KMS-11 (cell line): Measurements from ENCODE around the gene ILK.

ENCODE experiments used
- H2AFZ ChIP-seq: fragments of 200-600 bp; sonication (generic); 2 replicates; pipeline ENCODE4 v1.6.1; 2016; ENCODE audit warnings: antibody characterized with exemption, mixed run types, low read depth
- H3K27ac ChIP-seq: fragments of 200-600 bp; sonication (generic); 2 replicates; pipeline ENCODE4 v1.6.1; 2016; ENCODE audit warnings: mild to moderate bottlenecking, mixed run types
- H3K27me3 ChIP-seq: fragments of 200-600 bp; sonication (generic); 2 replicates; pipeline ENCODE4 v1.6.1; 2017; ENCODE audit warnings: mild to moderate bottlenecking, low read depth, mixed run types, moderate library complexity; ENCODE audit not compliant: insufficient read depth
- H3K36me3 ChIP-seq: fragments of 200-600 bp; sonication (generic); 2 replicates; pipeline ENCODE4 v1.6.1; 2017; ENCODE audit warnings: mild to moderate bottlenecking, mixed run types; ENCODE audit not compliant: insufficient read depth
- H3K4me1 ChIP-seq: fragments of 200-600 bp; sonication (generic); 2 replicates; pipeline ENCODE4 v1.6.1; 2016; ENCODE audit warnings: mild to moderate bottlenecking, low read depth, mixed run types; ENCODE audit not compliant: poor library complexity, severe bottlenecking
- H3K4me2 ChIP-seq: fragments of 200-600 bp; sonication (generic); 2 replicates; pipeline ENCODE4 v1.7.0; 2016; ENCODE audit warnings: mild to moderate bottlenecking, mixed run types
- H3K4me3 ChIP-seq: fragments of 200-600 bp; sonication (generic); IDR thresholded peaks from 2 replicates; pipeline ENCODE4 v1.6.1; 2017; ENCODE audit warnings: low read depth, low read length, mixed read lengths; ENCODE audit not compliant: insufficient read depth
- H3K79me2 ChIP-seq: fragments of 200-600 bp; sonication (generic); 2 replicates; pipeline ENCODE4 v1.6.1; 2016; ENCODE audit warnings: low read depth, mixed run types; ENCODE audit not compliant: insufficient read depth
- H3K9ac ChIP-seq: fragments of 200-600 bp; sonication (generic); 2 replicates; pipeline ENCODE4 v1.6.1; 2016; ENCODE audit warnings: mild to moderate bottlenecking, mixed run types
- H4K20me1 ChIP-seq: fragments of 200-600 bp; sonication (generic); 2 replicates; pipeline ENCODE4 v1.6.1; 2016; ENCODE audit warnings: mild to moderate bottlenecking, mixed run types; ENCODE audit not compliant: insufficient read depth
- TF ChIP-seq, protein P1 (sequence below): fragments of 200-600 bp; sonication (generic); conservative IDR thresholded peaks from 2 replicates; pipeline ENCODE4 v1.6.1; 2017; ENCODE audit warnings: low read depth, mild to moderate bottlenecking, antibody characterized with exemption, low read length, moderate library complexity, mixed read lengths

ILK gene

DNA sequence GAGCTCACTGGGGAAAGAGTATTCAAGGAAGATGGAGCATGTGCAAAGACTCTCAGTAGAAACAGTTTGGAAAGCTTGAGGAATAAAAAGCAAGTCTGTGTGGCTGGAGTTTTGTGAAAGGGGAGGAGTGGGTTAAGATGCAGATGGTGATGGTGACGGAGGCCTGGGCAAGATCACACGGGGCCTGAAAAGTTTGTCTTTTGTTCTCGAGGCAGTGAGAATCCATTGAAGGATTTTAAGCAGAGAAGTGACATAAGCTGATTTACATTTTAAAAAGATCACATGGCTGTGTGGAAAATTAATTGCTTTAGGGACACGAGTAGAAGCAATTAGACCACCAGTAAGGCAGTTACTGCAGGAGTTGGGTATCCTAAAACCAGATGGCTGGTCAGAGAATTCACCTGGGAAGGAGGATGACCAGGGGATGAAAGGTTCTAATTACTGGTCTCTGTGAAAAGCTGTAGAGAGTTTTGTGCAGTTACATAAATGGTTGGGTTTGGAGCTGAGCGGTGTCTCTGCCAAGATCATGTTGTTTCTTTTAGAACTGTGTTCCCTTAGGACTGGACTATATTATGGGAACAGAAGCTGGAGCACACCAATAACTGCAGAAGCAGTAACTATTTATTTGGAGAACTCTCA lies 7.2 kb upstream of the ILK start:
- Histone ChIP-seq H3K4me3 (no peak overlapping the region), H3K4me1 (no peaks in the 10 kb centered on the region), H3K27me3 (no peaks in the 10 kb centered on the region), H3K9ac (no peak overlapping the region), H4K20me1 (no peaks in the 10 kb centered on the region), H2AFZ (no peak overlapping the region), H3K36me3 (no peaks in the 10 kb centered on the region; the same call in 1 of the 2 replicates), H3K27ac (no peak overlapping the region), H3K79me2 (peaks cover 19% of the 10 kb centered on the region), H3K4me2 (no peak overlapping the region)
- TF ChIP-seq, protein P1, sequence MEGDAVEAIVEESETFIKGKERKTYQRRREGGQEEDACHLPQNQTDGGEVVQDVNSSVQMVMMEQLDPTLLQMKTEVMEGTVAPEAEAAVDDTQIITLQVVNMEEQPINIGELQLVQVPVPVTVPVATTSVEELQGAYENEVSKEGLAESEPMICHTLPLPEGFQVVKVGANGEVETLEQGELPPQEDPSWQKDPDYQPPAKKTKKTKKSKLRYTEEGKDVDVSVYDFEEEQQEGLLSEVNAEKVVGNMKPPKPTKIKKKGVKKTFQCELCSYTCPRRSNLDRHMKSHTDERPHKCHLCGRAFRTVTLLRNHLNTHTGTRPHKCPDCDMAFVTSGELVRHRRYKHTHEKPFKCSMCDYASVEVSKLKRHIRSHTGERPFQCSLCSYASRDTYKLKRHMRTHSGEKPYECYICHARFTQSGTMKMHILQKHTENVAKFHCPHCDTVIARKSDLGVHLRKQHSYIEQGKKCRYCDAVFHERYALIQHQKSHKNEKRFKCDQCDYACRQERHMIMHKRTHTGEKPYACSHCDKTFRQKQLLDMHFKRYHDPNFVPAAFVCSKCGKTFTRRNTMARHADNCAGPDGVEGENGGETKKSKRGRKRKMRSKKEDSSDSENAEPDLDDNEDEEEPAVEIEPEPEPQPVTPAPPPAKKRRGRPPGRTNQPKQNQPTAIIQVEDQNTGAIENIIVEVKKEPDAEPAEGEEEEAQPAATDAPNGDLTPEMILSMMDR = no peak

DNA sequence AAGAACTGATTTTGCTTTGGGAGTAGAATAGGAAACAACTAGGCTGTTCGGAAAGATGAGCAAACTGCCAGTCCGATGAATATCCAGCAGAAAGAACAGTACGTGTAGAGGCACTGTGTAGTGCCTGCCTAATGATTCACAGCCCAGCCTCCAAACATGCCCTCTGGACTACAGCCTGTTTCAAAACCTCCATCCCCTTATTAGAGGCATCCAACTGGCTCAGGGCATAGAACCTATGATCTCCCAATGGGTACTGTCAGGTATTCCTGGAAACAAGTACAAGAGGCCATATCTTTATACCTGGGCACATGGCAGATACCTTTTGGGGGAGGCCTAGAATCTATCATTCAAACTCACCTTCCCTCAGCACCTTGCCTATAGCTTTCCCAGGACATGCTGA lies 5.0 kb upstream of the ILK start:
- H3K4me3 ChIP-seq = no peak overlapping the region
- H3K4me1 ChIP-seq = peaks cover 6% of the 10 kb centered on the region
- no peaks in the 10 kb centered on the region for H4K20me1 ChIP-seq
- H3K9ac ChIP-seq = no peak overlapping the region
- no peak overlapping the region for H3K27ac ChIP-seq
- H3K27me3 ChIP-seq = no peaks in the 10 kb centered on the region
- H3K4me2 ChIP-seq = no peak overlapping the region
- peaks cover 40% of the 10 kb centered on the region for H3K79me2 ChIP-seq
- H2AFZ ChIP-seq = no peak overlapping the region
- no peaks in the 10 kb centered on the region; the same call in 1 of the 2 replicates for H3K36me3 ChIP-seq
- TF ChIP-seq, protein P1 = no peak

DNA sequence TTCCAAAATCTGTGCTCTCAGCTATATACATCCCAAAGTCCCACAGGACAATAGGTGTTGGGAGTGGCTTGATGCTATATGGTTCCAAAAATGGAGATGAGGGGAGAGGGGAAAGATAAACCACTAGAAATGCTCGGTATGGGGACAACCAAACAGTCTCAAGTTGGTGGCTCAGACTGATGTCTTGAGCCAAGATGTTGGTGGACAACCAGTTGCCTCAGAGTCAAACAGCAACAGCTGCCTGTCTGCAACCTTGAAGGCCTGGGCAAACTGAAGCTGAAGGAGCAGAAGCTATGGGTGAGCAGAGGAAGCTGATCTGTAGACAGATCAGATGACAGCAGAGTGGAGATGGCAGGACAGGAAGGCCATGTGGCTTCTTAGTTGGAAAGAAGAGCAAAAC lies 4.1 kb upstream of the ILK start:
- H3K9ac ChIP-seq = no peak overlapping the region
- TF ChIP-seq, protein P1 = no peak
- H3K4me3 ChIP-seq = no peak overlapping the region
- peaks cover 7% of the 10 kb centered on the region for H3K4me1 ChIP-seq
- H3K27me3 ChIP-seq = no peaks in the 10 kb centered on the region
- no peak overlapping the region for H3K27ac ChIP-seq
- no peak overlapping the region for H3K4me2 ChIP-seq
- H3K79me2 ChIP-seq = peaks cover 46% of the 10 kb centered on the region
- H2AFZ ChIP-seq = no peak overlapping the region
- no peaks in the 10 kb centered on the region; the same call in 1 of the 2 replicates for H3K36me3 ChIP-seq
- H4K20me1 ChIP-seq = no peaks in the 10 kb centered on the region

DNA sequence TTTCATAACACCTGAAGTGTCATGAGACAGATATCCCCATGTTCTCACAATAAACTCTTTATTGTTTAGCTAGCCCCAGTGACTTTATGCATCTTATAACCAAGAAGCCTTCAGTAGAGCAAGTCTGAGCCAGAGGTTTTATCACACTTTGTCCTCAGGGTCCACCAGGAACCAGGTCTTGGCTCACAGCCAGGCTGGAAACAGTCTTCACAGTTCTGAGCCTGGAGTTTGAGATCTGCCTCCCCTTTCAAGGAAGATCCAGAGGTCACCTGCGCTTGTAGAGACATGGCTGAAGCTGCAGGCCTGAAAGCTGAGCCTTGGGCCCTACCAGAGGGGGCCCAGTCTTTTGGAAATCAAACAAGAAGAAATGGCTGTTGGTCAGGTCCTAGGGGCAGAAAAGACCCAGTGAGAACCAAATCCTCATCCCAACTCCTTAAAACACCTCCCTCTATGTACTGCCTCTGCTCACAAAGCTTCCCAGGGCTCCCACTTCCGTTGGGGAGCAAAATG lies 3.6 kb upstream of the ILK start:
- Histone ChIP-seq H3K4me3 (no peak overlapping the region), H3K4me2 (no peak overlapping the region), H3K4me1 (peaks cover 12% of the 10 kb centered on the region), H3K36me3 (no peaks in the 10 kb centered on the region; the same call in 1 of the 2 replicates), H3K9ac (no peak overlapping the region), H3K27ac (no peak overlapping the region), H4K20me1 (no peaks in the 10 kb centered on the region), H3K79me2 (peaks cover 50% of the 10 kb centered on the region), H2AFZ (no peak overlapping the region), H3K27me3 (no peaks in the 10 kb centered on the region)
- TF ChIP-seq, protein P1 = no peak
